Measurements from ENCODE around the gene OR2T34. TPM values are rescaled to one million over a fixed set of nuclear protein-coding genes. Genes with fewer than 3 reads are reported as not detected.

Gene OR2T34
- polyA plus RNA-seq, 1 donor from 2014 or later, result not detected

DNA sequence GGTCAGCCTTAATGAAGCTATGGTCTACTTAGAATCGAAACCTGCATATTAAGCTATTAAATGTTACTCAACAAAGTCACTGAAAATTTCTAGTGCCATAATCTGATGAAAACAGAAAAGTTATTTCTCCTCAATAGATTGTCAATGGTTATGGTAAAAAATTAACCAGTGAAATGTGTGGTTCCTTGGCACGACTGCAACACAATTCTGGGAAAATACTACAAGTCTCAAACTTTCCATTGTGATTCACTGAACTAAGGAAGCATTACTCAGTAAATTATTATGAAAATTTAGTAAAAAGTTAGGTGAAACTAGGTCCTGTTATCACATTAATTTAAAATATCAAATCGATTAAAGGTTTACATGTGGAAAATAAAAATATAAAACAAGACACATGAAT is 35.7 kb upstream of the OR2T34 start:
- Histone ChIP-seq H2AFZ (ENCODE audit: low read depth, low read length) (no peak overlapping the region), H3K9ac (ENCODE audit: low read length) (no peak overlapping the region), H3K4me3 (ENCODE audit: low read length) (no peak overlapping the region), H3K4me2 (ENCODE audit: low read length) (no peak overlapping the region), H3K36me3 (ENCODE audit: insufficient read depth, low read length) (no peaks in the 10 kb centered on the region), H4K20me1 (ENCODE audit: insufficient read depth) (no peaks in the 10 kb centered on the region), H3F3A (ENCODE audit: insufficient read depth, low read length, poor library complexity, severe bottlenecking) (no peaks in the 10 kb centered on the region), H3K79me2 (replicated peaks; ENCODE audit: insufficient read depth, low read length) (no peaks in the 10 kb centered on the region), H3K27ac (ENCODE audit: low read length) (no peak overlapping the region), H3K27me3 (ENCODE audit: insufficient read depth, low read depth, low read length) (no peaks in the 10 kb centered on the region), H3K9me3 (ENCODE audit: low read length) (peaks cover 7% of the 10 kb centered on the region), H3K9me2 (ENCODE audit: insufficient read depth, low read length) (no peaks in the 10 kb centered on the region)
- TF ChIP-seq MXI1 (conservative IDR thresholded peaks at IDR 0.05; ENCODE audit: poor library complexity, severe bottlenecking) (no peak), RAD21 (conservative IDR thresholded peaks at IDR 0.05) (no peak), EZH2 (IDR thresholded peaks at IDR 0.05; ENCODE audit: borderline replicate concordance, insufficient read depth, low read length, poor library complexity, severe bottlenecking) (no peak), EP300 (conservative IDR thresholded peaks at IDR 0.05; ENCODE audit: poor library complexity, severe bottlenecking) (no peak), CTCF (IDR thresholded peaks at IDR 0.05; ENCODE audit: poor library complexity, severe bottlenecking) (no peak), TAF1 (IDR thresholded peaks at IDR 0.05; ENCODE audit: low read depth) (no peak), SMC3 (conservative IDR thresholded peaks at IDR 0.05; ENCODE audit: poor library complexity) (no peak), POLR2AphosphoS5 (IDR thresholded peaks at IDR 0.05) (no peak)
- TF ChIP-seq, protein P1, sequence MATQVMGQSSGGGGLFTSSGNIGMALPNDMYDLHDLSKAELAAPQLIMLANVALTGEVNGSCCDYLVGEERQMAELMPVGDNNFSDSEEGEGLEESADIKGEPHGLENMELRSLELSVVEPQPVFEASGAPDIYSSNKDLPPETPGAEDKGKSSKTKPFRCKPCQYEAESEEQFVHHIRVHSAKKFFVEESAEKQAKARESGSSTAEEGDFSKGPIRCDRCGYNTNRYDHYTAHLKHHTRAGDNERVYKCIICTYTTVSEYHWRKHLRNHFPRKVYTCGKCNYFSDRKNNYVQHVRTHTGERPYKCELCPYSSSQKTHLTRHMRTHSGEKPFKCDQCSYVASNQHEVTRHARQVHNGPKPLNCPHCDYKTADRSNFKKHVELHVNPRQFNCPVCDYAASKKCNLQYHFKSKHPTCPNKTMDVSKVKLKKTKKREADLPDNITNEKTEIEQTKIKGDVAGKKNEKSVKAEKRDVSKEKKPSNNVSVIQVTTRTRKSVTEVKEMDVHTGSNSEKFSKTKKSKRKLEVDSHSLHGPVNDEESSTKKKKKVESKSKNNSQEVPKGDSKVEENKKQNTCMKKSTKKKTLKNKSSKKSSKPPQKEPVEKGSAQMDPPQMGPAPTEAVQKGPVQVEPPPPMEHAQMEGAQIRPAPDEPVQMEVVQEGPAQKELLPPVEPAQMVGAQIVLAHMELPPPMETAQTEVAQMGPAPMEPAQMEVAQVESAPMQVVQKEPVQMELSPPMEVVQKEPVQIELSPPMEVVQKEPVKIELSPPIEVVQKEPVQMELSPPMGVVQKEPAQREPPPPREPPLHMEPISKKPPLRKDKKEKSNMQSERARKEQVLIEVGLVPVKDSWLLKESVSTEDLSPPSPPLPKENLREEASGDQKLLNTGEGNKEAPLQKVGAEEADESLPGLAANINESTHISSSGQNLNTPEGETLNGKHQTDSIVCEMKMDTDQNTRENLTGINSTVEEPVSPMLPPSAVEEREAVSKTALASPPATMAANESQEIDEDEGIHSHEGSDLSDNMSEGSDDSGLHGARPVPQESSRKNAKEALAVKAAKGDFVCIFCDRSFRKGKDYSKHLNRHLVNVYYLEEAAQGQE (IDR thresholded peaks at IDR 0.05; ENCODE audit: borderline replicate concordance), result no peak

GRCh38 chr1:248599396-248599795 is 24.8 kb upstream of the OR2T34 start:
- Histone ChIP-seq H2AFZ (ENCODE audit: low read depth, low read length) (no peak overlapping the region), H3K4me3 (ENCODE audit: low read length) (no peak overlapping the region)

More at GRCh38 chr1:248599396-248599795, 24.8 kb upstream of the OR2T34 start:
- TF ChIP-seq MXI1 (conservative IDR thresholded peaks at IDR 0.05; ENCODE audit: poor library complexity, severe bottlenecking), result no peak
- TF ChIP-seq EP300 (conservative IDR thresholded peaks at IDR 0.05; ENCODE audit: poor library complexity, severe bottlenecking), result no peak
- no peak for TF ChIP-seq RAD21 (conservative IDR thresholded peaks at IDR 0.05)
- no peak for TF ChIP-seq POLR2AphosphoS5 (IDR thresholded peaks at IDR 0.05)
- no peak for TF ChIP-seq CTCF (IDR thresholded peaks at IDR 0.05; ENCODE audit: poor library complexity, severe bottlenecking)
- TF ChIP-seq SMC3 (conservative IDR thresholded peaks at IDR 0.05; ENCODE audit: poor library complexity), result no peak
- TF ChIP-seq EZH2 (IDR thresholded peaks at IDR 0.05; ENCODE audit: borderline replicate concordance, insufficient read depth, low read length, poor library complexity, severe bottlenecking), result no peak
- no peak for TF ChIP-seq TAF1 (IDR thresholded peaks at IDR 0.05; ENCODE audit: low read depth)
- TF ChIP-seq, protein P1 (IDR thresholded peaks at IDR 0.05; ENCODE audit: borderline replicate concordance), result no peak
- Histone ChIP-seq H3F3A (ENCODE audit: insufficient read depth, low read length, poor library complexity, severe bottlenecking) (no peaks in the 10 kb centered on the region), H3K9ac (ENCODE audit: low read length) (no peak overlapping the region), H3K27me3 (ENCODE audit: insufficient read depth, low read depth, low read length) (no peaks in the 10 kb centered on the region), H3K79me2 (replicated peaks; ENCODE audit: insufficient read depth, low read length) (no peaks in the 10 kb centered on the region), H3K4me2 (ENCODE audit: low read length) (no peak overlapping the region), H3K36me3 (ENCODE audit: insufficient read depth, low read length) (no peaks in the 10 kb centered on the region), H3K9me2 (ENCODE audit: insufficient read depth, low read length) (no peaks in the 10 kb centered on the region), H3K9me3 (ENCODE audit: low read length) (peaks cover 13% of the 10 kb centered on the region), H4K20me1 (ENCODE audit: insufficient read depth) (no peaks in the 10 kb centered on the region), H3K27ac (ENCODE audit: low read length) (no peak overlapping the region)

Measured in neural cell (in vitro differentiated cells).